Activated CD4-positive, CD25-positive, alpha-beta regulatory T cell treated with anti-CD3 and anti-CD28 coated beads, Interleukin-2, amount 50 U/mL, for 24 hours (primary cell): Measurements from ENCODE around the gene ITGAD.

Experiments
- ATAC-seq, 2 donors: fragments of 150-1000 bp; cut with Tn5 transposase; one replicate each; pipeline ENCODE4 v1.10.0; 2021; ENCODE audit warnings: mild to moderate bottlenecking in 1 of 2, moderate library complexity in 1 of 2

Gene ITGAD

DNA sequence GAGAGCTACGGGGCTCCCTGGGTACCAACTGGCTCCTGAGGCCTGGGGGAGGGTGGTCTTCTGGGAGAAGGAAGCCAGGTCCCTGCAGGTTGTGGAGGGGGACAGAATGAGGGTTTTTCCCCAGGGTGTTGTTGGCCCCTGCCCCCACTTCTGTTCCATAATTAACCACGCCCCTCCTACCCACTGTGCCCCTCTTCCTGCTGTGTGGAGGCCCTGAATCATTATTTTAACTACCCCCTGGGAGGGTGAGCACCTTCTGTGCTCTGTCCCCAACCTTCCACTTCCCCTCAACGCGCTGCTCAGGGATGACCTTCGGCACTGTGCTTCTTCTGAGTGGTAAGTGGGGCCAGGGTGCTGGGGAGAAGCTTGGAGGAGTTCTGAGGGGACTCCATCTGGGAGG lies at the start of gene ITGAD:
ITGAD (plus strand) TSS at position 280 of the 400 bp plus-strand sequence; CDS start at position 306, 26 bp downstream.
- ATAC-seq = no peak

GRCh38 chr16:31344712-31345111 lies 48.4 kb upstream of the ITGAD start:
- ATAC-seq = peak in 1 of 2 donors; percentile 36

GRCh38 chr16:31347445-31347844 lies 45.7 kb upstream of the ITGAD start:
- no peak for ATAC-seq

GRCh38 chr16:31348579-31348978 lies 44.6 kb upstream of the ITGAD start:
- ATAC-seq = no peak

- ATAC-seq = no peak
These were observed 42.7 kb upstream of the ITGAD start for GRCh38 chr16:31350275-31351005.

DNA sequence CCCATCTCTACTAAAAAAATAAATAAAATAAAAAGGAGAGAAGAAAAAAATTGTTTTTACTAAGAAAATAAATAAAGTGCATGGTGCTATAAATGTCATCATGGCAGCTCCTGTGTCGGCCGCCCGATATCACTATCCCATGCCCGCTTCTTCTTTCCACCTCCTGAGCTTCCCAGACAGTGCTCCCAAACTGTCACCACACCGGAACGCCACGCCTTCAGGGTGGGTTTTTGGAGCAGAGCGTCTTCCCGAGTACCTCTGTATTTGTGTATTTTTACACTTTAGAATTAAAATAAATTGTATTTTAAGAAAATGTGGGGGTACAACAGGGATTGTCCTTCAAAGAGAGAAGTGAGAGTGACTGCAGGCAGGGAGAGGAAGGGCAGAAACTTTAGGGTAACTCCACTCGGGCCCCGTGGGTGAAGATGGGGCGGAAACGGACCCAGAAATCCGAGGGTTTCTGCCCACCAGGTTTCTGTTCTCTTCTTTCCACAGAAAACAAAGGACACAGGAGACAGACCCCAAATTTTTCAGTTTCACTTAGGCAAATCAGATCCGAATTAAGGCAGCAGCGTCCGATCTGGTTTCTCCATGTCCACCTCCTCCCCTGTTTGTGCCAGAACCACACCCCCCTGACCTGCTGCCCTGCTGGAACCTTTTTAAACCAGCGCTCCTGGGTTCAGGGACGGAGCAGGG lies 41.7 kb upstream of the ITGAD start:
- no peak for ATAC-seq

DNA sequence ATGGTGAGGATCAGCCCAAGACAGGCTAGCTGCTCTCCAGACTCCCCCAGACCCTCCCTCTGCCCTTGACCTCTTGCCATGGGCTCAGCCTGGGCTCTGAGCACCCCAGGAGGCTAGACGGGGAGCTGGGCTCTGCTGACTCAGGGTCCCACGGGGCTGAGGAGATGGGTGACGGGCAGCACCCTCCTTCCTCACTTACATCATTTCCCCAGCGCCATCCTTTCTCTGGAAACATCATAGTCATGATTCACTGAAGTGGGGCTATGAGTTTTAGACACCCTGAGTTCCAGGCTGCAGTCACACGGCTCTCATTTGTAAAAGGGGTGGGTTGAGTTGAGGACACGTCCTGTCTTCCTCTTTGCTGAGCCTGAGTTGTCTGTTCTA lies 41.2 kb upstream of the ITGAD start:
- ATAC-seq = peak; percentile 41 to 54

DNA sequence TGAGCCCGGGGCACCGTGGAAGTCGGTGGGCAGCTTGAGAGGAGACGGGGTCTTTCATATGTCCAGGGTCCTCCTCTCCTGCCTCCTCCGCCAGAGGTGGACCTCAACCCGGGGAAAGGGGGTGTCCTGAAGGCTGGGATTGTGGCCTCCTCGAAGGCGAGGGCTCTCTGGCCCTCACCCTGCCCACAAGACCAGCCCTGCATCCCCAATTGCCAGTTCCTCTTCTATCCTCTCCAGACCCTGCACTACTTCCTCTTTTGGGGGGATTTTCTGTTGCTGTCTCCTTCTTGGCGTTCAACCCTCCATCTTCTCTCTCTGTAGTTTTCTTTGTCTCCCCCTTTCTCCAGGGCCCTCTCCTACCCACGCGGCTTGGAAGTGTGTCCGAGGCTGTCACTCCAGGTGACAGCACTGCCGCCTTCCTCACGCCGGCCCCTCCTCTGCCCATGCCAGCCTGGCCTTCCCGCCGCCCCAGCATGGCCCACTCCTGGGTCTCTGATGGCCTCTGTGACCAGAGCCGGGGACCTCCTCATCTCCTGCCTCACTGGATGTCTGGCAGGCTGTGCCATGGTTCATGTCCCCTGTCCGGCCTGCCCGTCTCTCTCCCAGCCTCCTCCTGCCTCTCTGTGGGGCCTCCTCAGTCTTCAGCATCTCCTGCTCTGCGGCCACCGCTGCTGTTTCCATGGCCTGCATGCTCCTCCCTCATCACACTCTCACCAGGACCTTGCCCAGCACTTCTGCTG lies 40.6 kb upstream of the ITGAD start:
- ATAC-seq = no peak

- ATAC-seq = peak; percentile 74 to 80
These were observed 38.5 kb upstream of the ITGAD start, which contains the start of gene ITGAX for GRCh38 chr16:31354394-31355291. TSS of gene ITGAX (plus strand) at chr16:31355176. CDS start at chr16:31355255, 79 bp downstream.

GRCh38 chr16:31355431-31356100 lies 37.6 kb upstream of the ITGAD start:
- no peak for ATAC-seq

GRCh38 chr16:31356566-31357323 lies 36.4 kb upstream of the ITGAD start:
- no peak for ATAC-seq

GRCh38 chr16:31357324-31358109 lies 35.6 kb upstream of the ITGAD start:
- ATAC-seq = no peak

DNA sequence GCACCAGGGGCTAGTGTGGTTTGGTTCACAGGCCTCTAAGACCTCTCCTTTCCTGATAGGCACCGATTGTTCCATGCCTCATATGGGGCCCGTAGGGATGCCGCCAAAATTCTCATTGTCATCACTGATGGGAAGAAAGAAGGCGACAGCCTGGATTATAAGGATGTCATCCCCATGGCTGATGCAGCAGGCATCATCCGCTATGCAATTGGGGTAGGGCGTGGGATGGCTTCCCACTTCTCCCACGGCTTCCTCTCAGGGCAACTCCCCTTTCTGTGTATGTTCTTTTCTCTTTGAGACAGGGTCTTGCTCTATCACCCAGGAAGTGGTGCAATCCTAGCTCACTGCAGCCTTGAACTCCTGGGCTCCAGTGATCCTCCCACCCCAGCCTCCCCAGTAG lies 32.9 kb upstream of the ITGAD start:
- ATAC-seq = no peak

DNA sequence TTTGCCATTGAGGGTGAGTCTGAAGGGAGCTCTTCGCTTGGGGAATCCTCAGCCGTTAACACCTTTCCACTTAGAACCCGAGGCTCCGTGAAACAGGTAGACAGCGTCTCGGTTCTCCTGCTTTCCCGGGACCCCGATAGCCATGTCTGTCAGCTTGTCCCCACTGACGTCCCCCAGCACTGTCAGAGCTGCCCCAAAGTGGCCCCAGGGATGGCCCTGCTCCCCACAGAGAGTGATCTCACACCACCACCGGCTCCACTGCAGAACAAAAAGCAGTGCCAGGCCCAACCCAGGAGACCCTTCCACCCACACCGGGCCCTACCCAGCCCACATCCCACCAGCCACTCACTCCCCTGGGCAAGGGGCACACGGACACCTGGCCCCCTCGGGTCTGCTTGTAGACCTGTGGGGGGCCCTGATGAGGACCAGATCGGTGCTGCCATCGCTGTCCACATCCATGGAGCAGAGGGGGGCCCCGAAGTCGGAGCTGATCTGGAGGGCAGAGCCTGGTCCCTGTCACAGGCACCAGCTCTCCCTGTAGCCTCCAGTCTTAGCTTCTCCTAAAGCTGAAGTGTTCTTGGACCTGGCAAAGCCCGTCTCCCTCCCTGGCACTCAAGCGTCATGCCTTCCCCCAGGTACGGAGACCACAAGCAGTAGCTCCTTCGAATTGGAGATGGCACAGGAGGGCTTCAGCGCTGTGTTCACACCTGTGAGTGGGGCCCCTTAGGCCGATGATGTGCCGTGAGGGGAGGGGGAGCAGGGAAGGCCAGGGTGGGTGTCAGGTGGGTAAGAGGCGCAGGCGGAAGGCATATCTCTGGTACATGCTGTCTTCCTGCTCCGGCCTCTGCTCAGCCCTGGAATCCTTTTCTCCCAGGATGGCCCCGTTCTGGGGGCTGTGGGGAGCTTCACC lies 31.7 kb upstream of the ITGAD start:
- no peak for ATAC-seq

- ATAC-seq = no peak
These were observed 30.4 kb upstream of the ITGAD start for GRCh38 chr16:31362476-31363405.

GRCh38 chr16:31363721-31364120 lies 29.4 kb upstream of the ITGAD start:
- no peak for ATAC-seq

DNA sequence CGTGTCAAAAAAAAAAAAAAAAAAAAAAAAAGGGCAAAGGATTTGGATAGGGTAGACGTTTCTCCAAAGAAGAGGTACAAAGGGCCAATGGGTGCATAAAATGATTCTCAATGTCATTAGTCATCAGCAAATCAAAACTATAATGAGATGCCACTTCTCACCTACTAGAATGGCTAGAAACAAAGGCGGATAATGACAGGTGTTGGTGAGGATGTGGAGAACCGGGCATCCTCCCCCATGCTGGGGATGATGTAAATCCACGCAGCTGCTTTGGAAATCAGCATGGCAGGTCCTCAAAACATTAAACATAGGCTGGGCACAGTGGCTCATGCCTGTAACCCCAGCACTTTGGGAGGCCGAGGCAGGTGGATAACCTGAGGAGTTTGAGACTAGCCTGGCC lies 28.7 kb upstream of the ITGAD start:
- ATAC-seq = no peak
